IPS-18a (cell line): ENCODE results near the gene RANBP3.

ENCODE experiments used
- H3K27ac ChIP-seq: one replicate; pipeline ENCODE4 v1.5.1; 2013; ENCODE audit warnings: low read length
- H3K27me3 ChIP-seq: one replicate; pipeline ENCODE4 v1.6.1; 2013; ENCODE audit warnings: mild to moderate bottlenecking, low read length; ENCODE audit not compliant: control insufficient read depth, insufficient read depth
- H3K36me3 ChIP-seq: one replicate; pipeline ENCODE4 v1.6.1; 2013; ENCODE audit warnings: low read depth, low read length; ENCODE audit not compliant: control insufficient read depth
- H3K4me1 ChIP-seq: one replicate; pipeline ENCODE4 v1.6.1; 2013; ENCODE audit warnings: low read depth, low read length; ENCODE audit not compliant: control insufficient read depth
- H3K4me3 ChIP-seq: one replicate; pipeline ENCODE4 v1.5.1; 2013; ENCODE audit warnings: low read length
- H3K9ac ChIP-seq: one replicate; pipeline ENCODE4 v1.6.1; 2013; ENCODE audit warnings: mild to moderate bottlenecking, low read length, moderate library complexity
- H3K9me3 ChIP-seq: one replicate; pipeline ENCODE4 v1.6.1; 2013; ENCODE audit warnings: low read depth, low read length; ENCODE audit not compliant: control insufficient read depth

The RANBP3 gene

GRCh38 chr19:5927441-5927821, 50.5 kb downstream of the RANBP3 start:
- H3K27me3 ChIP-seq, result no peaks in the 10 kb centered on the region
- H3K4me1 ChIP-seq, result no peaks in the 10 kb centered on the region
- H3K9me3 ChIP-seq, result no peaks in the 10 kb centered on the region
- peaks cover 83% of the 10 kb centered on the region for H3K36me3 ChIP-seq
- H3K27ac ChIP-seq, result no peak overlapping the region
- H3K9ac ChIP-seq, result no peak overlapping the region
- H3K4me3 ChIP-seq, result no peak overlapping the region

DNA sequence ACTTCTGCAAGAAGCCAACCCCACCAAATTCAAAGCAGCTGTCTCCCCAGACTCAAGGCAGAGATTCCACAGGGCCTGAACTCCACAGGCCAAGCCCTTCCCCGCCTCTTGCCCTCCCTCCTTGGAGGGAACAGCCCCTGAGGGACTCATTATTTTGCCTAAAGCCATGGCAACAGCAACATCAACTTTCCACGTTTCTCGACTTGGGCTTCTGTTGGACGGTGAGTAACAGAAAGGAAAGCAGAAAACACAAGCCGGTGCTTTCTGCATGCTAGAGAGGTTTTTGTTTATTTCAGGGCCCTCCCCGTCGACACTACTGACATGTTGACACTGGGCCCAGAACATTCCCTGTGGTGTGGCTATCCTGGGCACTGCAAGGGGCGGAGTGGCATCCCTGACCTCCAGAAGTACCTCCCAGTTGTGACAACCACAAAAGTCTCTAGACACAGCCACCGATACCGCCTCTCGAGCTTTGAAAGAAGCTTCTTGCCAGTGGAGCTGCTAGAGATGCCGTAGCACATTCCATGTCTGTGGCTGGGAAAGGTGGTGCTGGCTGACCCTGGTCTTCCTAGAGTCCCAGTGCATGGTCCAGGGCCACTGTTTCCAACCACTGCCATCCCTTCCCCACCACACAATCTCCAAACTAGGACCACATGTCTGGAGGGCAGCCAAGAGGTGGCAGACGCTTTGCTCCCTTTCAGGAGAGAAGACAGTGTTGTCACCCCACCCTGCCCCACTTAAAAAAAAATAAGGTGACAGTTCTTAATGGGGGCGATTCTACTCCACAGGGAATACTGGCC, 51.1 kb downstream of the RANBP3 start:
- Histone ChIP-seq H3K4me1 (no peaks in the 10 kb centered on the region), H3K27ac (no peak overlapping the region), H3K9ac (no peak overlapping the region), H3K27me3 (no peaks in the 10 kb centered on the region), H3K9me3 (no peaks in the 10 kb centered on the region), H3K36me3 (peaks cover 89% of the 10 kb centered on the region), H3K4me3 (no peak overlapping the region)

- no peaks in the 10 kb centered on the region for H3K27me3 ChIP-seq
- H3K27ac ChIP-seq, result no peak overlapping the region
- H3K4me3 ChIP-seq, result no peak overlapping the region
- H3K9ac ChIP-seq, result no peak overlapping the region
- H3K9me3 ChIP-seq, result no peaks in the 10 kb centered on the region
- no peaks in the 10 kb centered on the region for H3K4me1 ChIP-seq
- peaks cover 85% of the 10 kb centered on the region for H3K36me3 ChIP-seq
These were observed 52.0 kb downstream of the RANBP3 start for GRCh38 chr19:5925830-5926427.

- Histone ChIP-seq H3K4me3 (no peak overlapping the region), H3K36me3 (peaks cover 81% of the 10 kb centered on the region), H3K27me3 (no peaks in the 10 kb centered on the region)
These were observed 54.6 kb downstream of the RANBP3 start for GRCh38 chr19:5923356-5923755.

DNA sequence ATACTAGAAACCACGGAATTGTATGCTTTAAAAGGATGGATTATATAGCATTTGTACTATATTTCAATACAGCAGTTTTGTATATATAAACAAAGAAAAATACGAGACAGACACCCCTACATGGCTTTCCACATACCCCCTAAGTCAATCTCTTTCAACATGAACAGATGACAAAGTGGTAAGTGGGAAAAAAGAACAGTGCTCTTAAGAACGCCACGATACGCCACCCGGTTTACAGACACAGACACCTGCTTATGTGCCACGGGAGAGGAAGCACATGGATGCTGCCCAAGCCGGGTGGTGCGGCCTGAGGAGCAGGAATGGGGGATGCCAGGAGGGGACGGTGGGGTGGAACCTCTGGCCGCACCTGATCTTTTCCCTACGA, 55.8 kb downstream of the RANBP3 start:
- Histone ChIP-seq H3K9ac (no peak overlapping the region), H3K27ac (no peak overlapping the region), H3K27me3 (no peaks in the 10 kb centered on the region), H3K36me3 (peaks cover 78% of the 10 kb centered on the region), H3K4me1 (no peaks in the 10 kb centered on the region), H3K9me3 (no peaks in the 10 kb centered on the region), H3K4me3 (no peak overlapping the region)

More at GRCh38 chr19:5923356-5923755, 54.6 kb downstream of the RANBP3 start:
- H3K9ac ChIP-seq, result no peak overlapping the region
- H3K9me3 ChIP-seq, result no peaks in the 10 kb centered on the region
- H3K4me1 ChIP-seq, result no peaks in the 10 kb centered on the region
- H3K27ac ChIP-seq, result no peak overlapping the region

GRCh38 chr19:5921516-5922160, 56.3 kb downstream of the RANBP3 start:
- H3K4me1 ChIP-seq, result no peaks in the 10 kb centered on the region
- H3K27ac ChIP-seq, result no peak overlapping the region
- no peaks in the 10 kb centered on the region for H3K9me3 ChIP-seq
- H3K9ac ChIP-seq, result no peak overlapping the region
- no peaks in the 10 kb centered on the region for H3K27me3 ChIP-seq
- H3K4me3 ChIP-seq, result no peak overlapping the region
- H3K36me3 ChIP-seq, result peaks cover 78% of the 10 kb centered on the region

- no peak overlapping the region for H3K4me3 ChIP-seq
- H3K9ac ChIP-seq, result no peak overlapping the region
- H3K36me3 ChIP-seq, result peaks cover 54% of the 10 kb centered on the region
- no peak overlapping the region for H3K27ac ChIP-seq
- H3K9me3 ChIP-seq, result no peaks in the 10 kb centered on the region
- no peaks in the 10 kb centered on the region for H3K27me3 ChIP-seq
- H3K4me1 ChIP-seq, result no peaks in the 10 kb centered on the region
These were observed 59.4 kb downstream of the RANBP3 start for GRCh38 chr19:5918463-5919079.

- H3K27ac ChIP-seq, result no peak overlapping the region
- H3K9me3 ChIP-seq, result no peaks in the 10 kb centered on the region
- no peak overlapping the region for H3K9ac ChIP-seq
- no peaks in the 10 kb centered on the region for H3K27me3 ChIP-seq
- H3K4me3 ChIP-seq, result no peak overlapping the region
- H3K4me1 ChIP-seq, result no peaks in the 10 kb centered on the region
- H3K36me3 ChIP-seq, result peaks cover 48% of the 10 kb centered on the region
These were observed 60.4 kb downstream of the RANBP3 start for GRCh38 chr19:5917431-5918107.

DNA sequence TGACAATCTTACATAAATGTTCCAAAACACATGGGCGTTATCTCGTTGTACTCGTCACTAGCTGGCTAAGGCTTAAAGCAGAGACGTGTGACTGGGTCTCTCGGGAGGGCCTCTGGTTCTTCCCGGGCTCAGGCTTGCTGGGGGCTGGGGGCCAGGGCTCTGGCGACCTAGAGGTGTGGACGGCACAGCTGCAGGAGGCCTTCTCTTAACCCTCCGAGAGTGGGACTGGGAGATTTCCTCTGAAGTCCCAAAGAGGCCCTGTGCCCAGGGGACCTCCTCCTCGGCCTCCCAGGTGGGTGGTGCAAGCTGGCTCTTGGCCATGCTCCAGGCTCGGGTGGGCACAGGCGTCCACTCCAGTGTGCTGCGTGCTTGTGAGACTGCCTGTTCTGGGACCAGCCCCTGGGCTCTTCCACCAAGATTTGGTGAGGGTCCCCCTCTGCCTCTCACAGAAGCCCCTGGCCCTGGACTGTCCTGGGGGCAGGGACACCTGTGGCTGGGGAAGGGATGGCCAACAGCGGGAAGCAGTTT, 61.7 kb downstream of the RANBP3 start:
- Histone ChIP-seq H3K9me3 (no peaks in the 10 kb centered on the region), H3K27ac (no peak overlapping the region), H3K4me3 (no peak overlapping the region), H3K4me1 (no peaks in the 10 kb centered on the region), H3K36me3 (peaks cover 39% of the 10 kb centered on the region), H3K27me3 (no peaks in the 10 kb centered on the region), H3K9ac (no peak overlapping the region)

- no peaks in the 10 kb centered on the region for H3K9me3 ChIP-seq
- H3K36me3 ChIP-seq, result peaks cover 39% of the 10 kb centered on the region
- H3K4me1 ChIP-seq, result no peaks in the 10 kb centered on the region
- H3K4me3 ChIP-seq, result no peak overlapping the region
- H3K27me3 ChIP-seq, result no peaks in the 10 kb centered on the region
- no peak overlapping the region for H3K27ac ChIP-seq
- no peak overlapping the region for H3K9ac ChIP-seq
These were observed 62.2 kb downstream of the RANBP3 start for GRCh38 chr19:5915782-5916165.
